Neural progenitor cell (in vitro differentiated cells): ENCODE results near the gene MYO3A.

Experiments used
- CTCF ChIP-seq: fragments of 200-600 bp; sonication (generic); IDR thresholded peaks from 2 replicates; pipeline ENCODE4 v1.5.1; 2017; ENCODE audit warnings: antibody characterized with exemption, mild to moderate bottlenecking
- EZH2 ChIP-seq: fragments of 200-600 bp; sonication (generic); IDR thresholded peaks from 2 replicates; pipeline ENCODE4 v1.6.1; 2017; ENCODE audit warnings: antibody characterized with exemption, mild to moderate bottlenecking, moderate library complexity

DNA sequence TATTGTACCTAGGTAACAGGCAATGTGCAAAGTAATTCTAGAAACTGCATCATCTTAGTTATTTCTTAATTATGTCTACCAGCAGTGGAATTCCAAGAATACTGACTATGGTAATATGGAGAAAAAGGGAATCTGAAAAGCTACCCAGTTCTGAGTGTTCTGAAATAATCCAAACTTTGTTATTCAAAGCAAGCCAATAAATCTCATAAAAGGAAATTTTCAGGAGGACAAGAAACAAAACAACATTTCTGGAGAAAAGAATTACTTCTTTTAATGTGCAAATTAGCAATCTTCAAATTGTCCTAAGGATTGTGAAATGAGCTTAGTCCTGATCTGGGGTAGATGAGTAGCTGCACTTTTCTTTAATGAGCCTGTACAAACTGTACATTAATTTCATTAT, 88.8 kb downstream of the MYO3A start:
- TF ChIP-seq CTCF, result no peak
- no peak for TF ChIP-seq EZH2
